ENCODE data around the gene NECAP2.
"Not testable (repeated sequence)": the region's sequence is repeated elsewhere in the genome, so short reads cannot be mapped to it uniquely, and the experiment has no call there.

NECAP2 gene

GRCh38 chr1:16433030-16433429 is 7.5 kb upstream of the NECAP2 start:
- no peak for DNase-seq

- no peak for DNase-seq
Observed at GRCh38 chr1:16434007-16434406, 6.5 kb upstream of the NECAP2 start.

GRCh38 chr1:16434501-16434900 is 6.0 kb upstream of the NECAP2 start:
- no peak for DNase-seq

- DNase-seq = no peak
Observed at GRCh38 chr1:16436946-16437474, 3.5 kb upstream of the NECAP2 start, which contains the start of gene SPATA21. TSS of gene SPATA21 (minus strand) at chr1:16437424. CDS start at chr1:16431371, 6,053 bp downstream.

- no peak for DNase-seq
Observed at GRCh38 chr1:16438516-16438915, 2.0 kb upstream of the NECAP2 start.

- DNase-seq = no peak
Observed at GRCh38 chr1:16438924-16439323, 1.6 kb upstream of the NECAP2 start.

GRCh38 chr1:16440131-16440469 is 424 bp upstream of the NECAP2 start:
- no peak for DNase-seq

- DNase-seq = no peak
Observed at GRCh38 chr1:16441282-16441665, 750 bp downstream of the NECAP2 start.

GRCh38 chr1:16442265-16442664 is 1.7 kb downstream of the NECAP2 start:
- DNase-seq = no peak

GRCh38 chr1:16442941-16443340 is 2.4 kb downstream of the NECAP2 start:
- DNase-seq = no peak

- DNase-seq = no peak
Observed at GRCh38 chr1:16443975-16444770, 3.6 kb downstream of the NECAP2 start.

- DNase-seq = no peak
Observed at GRCh38 chr1:16445052-16445451, 4.5 kb downstream of the NECAP2 start.

GRCh38 chr1:16446116-16446515 is 5.6 kb downstream of the NECAP2 start:
- DNase-seq = no peak

GRCh38 chr1:16447641-16448040 is 7.1 kb downstream of the NECAP2 start:
- DNase-seq = no peak

- no peak for DNase-seq
Observed at GRCh38 chr1:16449065-16449464, 8.5 kb downstream of the NECAP2 start.

- DNase-seq = no peak
Observed at GRCh38 chr1:16449666-16450065, 9.1 kb downstream of the NECAP2 start.

- no peak for DNase-seq
Observed at GRCh38 chr1:16450863-16451481, 10.4 kb downstream of the NECAP2 start.

- no peak for DNase-seq
Observed at GRCh38 chr1:16451841-16452528, 11.5 kb downstream of the NECAP2 start.

- DNase-seq = not testable (repeated sequence)
Observed at GRCh38 chr1:16454909-16455308, 14.4 kb downstream of the NECAP2 start.

- not testable (repeated sequence) for DNase-seq
Observed at GRCh38 chr1:16456151-16456550, 15.6 kb downstream of the NECAP2 start.

- no peak for DNase-seq
Observed at GRCh38 chr1:16458831-16459230, 18.3 kb downstream of the NECAP2 start.

- no peak for DNase-seq
Observed at GRCh38 chr1:16459352-16459925, 18.9 kb downstream of the NECAP2 start.

GRCh38 chr1:16461681-16462080 is 21.2 kb downstream of the NECAP2 start:
- no peak for DNase-seq

Data from NCI-H1048 (cell line).